SK-N-SH (cell line): Measurements from ENCODE around the gene DHRS4L2.

Experiments used
- POLR2AphosphoS5 ChIP-seq: IDR thresholded peaks from 2 replicates; pipeline ENCODE4 v1.6.1; 2012; ENCODE audit warnings: low read depth, low read length
- SIN3A ChIP-seq: IDR thresholded peaks from 2 replicates; pipeline ENCODE4 v1.6.1; 2012; ENCODE audit warnings: low read depth, mild to moderate bottlenecking, low read length, moderate library complexity, borderline replicate concordance
- TAF1 ChIP-seq: IDR thresholded peaks from 2 replicates; pipeline ENCODE4 v1.6.1; 2012; ENCODE audit warnings: low read depth, mild to moderate bottlenecking, low read length, moderate library complexity, borderline replicate concordance

GRCh38 chr14:24038686-24039085 lies 50.0 kb downstream of the DHRS4L2 start:
- no peak for TF ChIP-seq POLR2AphosphoS5
- TF ChIP-seq TAF1 = no peak
- TF ChIP-seq SIN3A = no peak
